GM23338 (cell line): ENCODE results near the gene KIF5A.

Experiments
- CREB1 ChIP-seq: fragments of 250-450 bp; sonication (Bioruptor Pico); IDR thresholded peaks from 2 replicates; pipeline ENCODE4 v1.5.0; 2020; ENCODE audit warnings: low read depth, mild to moderate bottlenecking, moderate library complexity
- CTCF ChIP-seq, 2 experiments: fragments of 200-600 bp in 1 of 2; sonication (generic) in 1 of 2; conservative IDR thresholded peaks; 2 replicates each; pipeline versions ENCODE4 v1.5.1 to v1.6.1; 2016 to 2017; ENCODE audit warnings: antibody characterized with exemption in 2 of 2, low read depth in 2 of 2, mild to moderate bottlenecking in 2 of 2, moderate library complexity in 1 of 2
- ETS1 ChIP-seq: IDR thresholded peaks from 2 replicates; pipeline ENCODE4 v1.6.1; 2016; ENCODE audit warnings: antibody characterized with exemption
- EZH2 ChIP-seq: fragments of 200-600 bp; sonication (generic); IDR thresholded peaks from one replicate; pipeline ENCODE4 v1.8.0; 2017; ENCODE audit warnings: antibody characterized with exemption, mild to moderate bottlenecking, low read depth; ENCODE audit not compliant: unreplicated experiment
- EZH2phosphoT487 ChIP-seq: fragments of 200-600 bp; sonication (generic); IDR thresholded peaks from one replicate; pipeline ENCODE4 v1.8.1; 2018; ENCODE audit warnings: antibody characterized with exemption; ENCODE audit not compliant: unreplicated experiment
- JUNB ChIP-seq: IDR thresholded peaks from one replicate; pipeline ENCODE4 v1.6.1; 2016; ENCODE audit warnings: antibody characterized with exemption; ENCODE audit not compliant: unreplicated experiment
- POLR2AphosphoS5 ChIP-seq: IDR thresholded peaks from 2 replicates; pipeline ENCODE4 v1.6.1; 2016; ENCODE audit warnings: antibody characterized with exemption, low read depth
- STAT1 ChIP-seq: IDR thresholded peaks from one replicate; pipeline ENCODE4 v1.6.1; 2016; ENCODE audit warnings: antibody characterized with exemption; ENCODE audit not compliant: unreplicated experiment
- ZNF114 ChIP-seq: fragments of 250-450 bp; sonication (Bioruptor Pico); IDR thresholded peaks from 2 replicates; pipeline ENCODE4 v1.5.0; 2020; ENCODE audit warnings: mild to moderate bottlenecking, moderate library complexity
- ZNF331 ChIP-seq: fragments of 250-450 bp; sonication (Bioruptor Pico); IDR thresholded peaks from 2 replicates; pipeline ENCODE4 v1.5.0; 2020; ENCODE audit warnings: low read depth, mild to moderate bottlenecking, moderate library complexity
- ZNF462 ChIP-seq: fragments of 250-450 bp; sonication (Bioruptor Pico); IDR thresholded peaks from 2 replicates; pipeline ENCODE4 v1.5.0; 2020; ENCODE audit warnings: mild to moderate bottlenecking, moderate library complexity
- TF ChIP-seq, protein P1 (sequence below): IDR thresholded peaks from one replicate; pipeline ENCODE4 v1.6.1; 2018; ENCODE audit warnings: antibody characterized with exemption; ENCODE audit not compliant: unreplicated experiment

- no peak for TF ChIP-seq CTCF (conservative IDR thresholded peaks at IDR 0.05; ENCODE audit: low read depth in 2 of 2)
- TF ChIP-seq CREB1 (CRISPR knock-in tag) = no peak
- no peak for TF ChIP-seq EZH2
- no peak for TF ChIP-seq POLR2AphosphoS5
- TF ChIP-seq, protein P1, sequence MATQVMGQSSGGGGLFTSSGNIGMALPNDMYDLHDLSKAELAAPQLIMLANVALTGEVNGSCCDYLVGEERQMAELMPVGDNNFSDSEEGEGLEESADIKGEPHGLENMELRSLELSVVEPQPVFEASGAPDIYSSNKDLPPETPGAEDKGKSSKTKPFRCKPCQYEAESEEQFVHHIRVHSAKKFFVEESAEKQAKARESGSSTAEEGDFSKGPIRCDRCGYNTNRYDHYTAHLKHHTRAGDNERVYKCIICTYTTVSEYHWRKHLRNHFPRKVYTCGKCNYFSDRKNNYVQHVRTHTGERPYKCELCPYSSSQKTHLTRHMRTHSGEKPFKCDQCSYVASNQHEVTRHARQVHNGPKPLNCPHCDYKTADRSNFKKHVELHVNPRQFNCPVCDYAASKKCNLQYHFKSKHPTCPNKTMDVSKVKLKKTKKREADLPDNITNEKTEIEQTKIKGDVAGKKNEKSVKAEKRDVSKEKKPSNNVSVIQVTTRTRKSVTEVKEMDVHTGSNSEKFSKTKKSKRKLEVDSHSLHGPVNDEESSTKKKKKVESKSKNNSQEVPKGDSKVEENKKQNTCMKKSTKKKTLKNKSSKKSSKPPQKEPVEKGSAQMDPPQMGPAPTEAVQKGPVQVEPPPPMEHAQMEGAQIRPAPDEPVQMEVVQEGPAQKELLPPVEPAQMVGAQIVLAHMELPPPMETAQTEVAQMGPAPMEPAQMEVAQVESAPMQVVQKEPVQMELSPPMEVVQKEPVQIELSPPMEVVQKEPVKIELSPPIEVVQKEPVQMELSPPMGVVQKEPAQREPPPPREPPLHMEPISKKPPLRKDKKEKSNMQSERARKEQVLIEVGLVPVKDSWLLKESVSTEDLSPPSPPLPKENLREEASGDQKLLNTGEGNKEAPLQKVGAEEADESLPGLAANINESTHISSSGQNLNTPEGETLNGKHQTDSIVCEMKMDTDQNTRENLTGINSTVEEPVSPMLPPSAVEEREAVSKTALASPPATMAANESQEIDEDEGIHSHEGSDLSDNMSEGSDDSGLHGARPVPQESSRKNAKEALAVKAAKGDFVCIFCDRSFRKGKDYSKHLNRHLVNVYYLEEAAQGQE = no peak
- no peak for TF ChIP-seq JUNB
- TF ChIP-seq EZH2phosphoT487 = no peak
- TF ChIP-seq ETS1 = no peak
- no peak for TF ChIP-seq STAT1
- no peak for TF ChIP-seq ZNF331 (CRISPR knock-in tag)
- no peak for TF ChIP-seq ZNF462 (CRISPR knock-in tag)
- TF ChIP-seq ZNF114 (CRISPR knock-in tag) = no peak
These were observed 15.6 kb upstream of the KIF5A start for GRCh38 chr12:57534250-57534649.
